ENCODE measurements around the gene ERLIN1. TPM values are rescaled to one million over a fixed set of nuclear protein-coding genes. Genes with fewer than 3 reads are reported as not detected.

ERLIN1 gene
- polyA plus RNA-seq, 1 donor (not counting 4 experiments of a cell fraction or from before 2014, with no cell fraction given) = 45.6 TPM

GRCh38 chr10:100151723-100152300, 34.0 kb downstream of the ERLIN1 start:
- dilution Hi-C loops (cut with MboI; ENCODE audit: extremely low pct_ligation_motif_present, low sequenced_read_pairs) = no loop called here
- Histone ChIP-seq H3K27me3 (ENCODE audit: control insufficient read depth, extremely low read depth, insufficient read depth, low read length) (no peaks in the 10 kb centered on the region), H3K4me1 (ENCODE audit: control insufficient read depth, extremely low read depth, insufficient read depth, low read length) (peaks cover 37% of the 10 kb centered on the region), H4K20me1 (ENCODE audit: control insufficient read depth, extremely low read depth, insufficient read depth, low read length) (no peaks in the 10 kb centered on the region), H3K9me1 (ENCODE audit: control insufficient read depth, extremely low read depth, insufficient read depth, low read length) (no peaks in the 10 kb centered on the region), H3K4me2 (ENCODE audit: control insufficient read depth, extremely low read depth, insufficient read depth, low read depth, low read length) (no peak overlapping the region), H3K36me3 (ENCODE audit: control insufficient read depth in 2 of 2, extremely low read depth in 1 of 2, insufficient read depth in 2 of 2, low read length in 2 of 2) (peaks cover 8 to 43% of the 10 kb centered on the region in 2 experiments), H3K4me3 (ENCODE audit: control insufficient read depth in 2 of 3, extremely low read depth in 1 of 3, insufficient read depth in 2 of 3, low read depth in 1 of 3, low read length in 3 of 3) (no peak overlapping the region), H3K9me3 (ENCODE audit: control insufficient read depth, low read depth, low read length) (no peaks in the 10 kb centered on the region), H3K9ac (ENCODE audit: control insufficient read depth, extremely low read depth, insufficient read depth, low read length) (no peak overlapping the region), H3K79me2 (ENCODE audit: control insufficient read depth, insufficient read depth, low read length) (no peaks in the 10 kb centered on the region), H3K27ac (ENCODE audit: control insufficient read depth, insufficient read depth, low read length) (no peak overlapping the region), H2AFZ (ENCODE audit: control insufficient read depth, low read length) (no peak overlapping the region)
- TF ChIP-seq EZH2 (IDR thresholded peaks at IDR 0.05; ENCODE audit: low read length) = no peak
- TF ChIP-seq CTCF (optimal IDR thresholded peaks at IDR 0.05 in 1 of 3, IDR thresholded peaks at IDR 0.05 in 1 of 3, conservative IDR thresholded peaks at IDR 0.05 in 1 of 3; ENCODE audit: extremely low read depth in 1 of 3, insufficient read depth in 2 of 3, low read length in 3 of 3) = no peak
- no peak for DNase-seq (ENCODE audit: low read depth, low spot score)
- no peak for FAIRE-seq

GRCh38 chr10:100148353-100149211, 37.2 kb downstream of the ERLIN1 start:
- Histone ChIP-seq H3K9me3 (ENCODE audit: control insufficient read depth, low read depth, low read length) (no peaks in the 10 kb centered on the region), H3K36me3 (ENCODE audit: control insufficient read depth in 2 of 2, extremely low read depth in 1 of 2, insufficient read depth in 2 of 2, low read length in 2 of 2) (peaks cover 7 to 31% of the 10 kb centered on the region in 2 experiments), H3K4me2 (ENCODE audit: control insufficient read depth, extremely low read depth, insufficient read depth, low read depth, low read length) (peak overlapping the region; percentile 37), H3K4me1 (ENCODE audit: control insufficient read depth, extremely low read depth, insufficient read depth, low read length) (peaks cover 37% of the 10 kb centered on the region), H3K27me3 (ENCODE audit: control insufficient read depth, extremely low read depth, insufficient read depth, low read length) (no peaks in the 10 kb centered on the region), H3K4me3 (ENCODE audit: control insufficient read depth in 2 of 3, extremely low read depth in 1 of 3, insufficient read depth in 2 of 3, low read depth in 1 of 3, low read length in 3 of 3) (no peak overlapping the region), H4K20me1 (ENCODE audit: control insufficient read depth, extremely low read depth, insufficient read depth, low read length) (no peaks in the 10 kb centered on the region), H3K79me2 (ENCODE audit: control insufficient read depth, insufficient read depth, low read length) (no peaks in the 10 kb centered on the region), H3K9me1 (ENCODE audit: control insufficient read depth, extremely low read depth, insufficient read depth, low read length) (no peaks in the 10 kb centered on the region), H3K27ac (ENCODE audit: control insufficient read depth, insufficient read depth, low read length) (peak overlapping the region; percentile 93), H3K9ac (ENCODE audit: control insufficient read depth, extremely low read depth, insufficient read depth, low read length) (peak overlapping the region; percentile 68), H2AFZ (ENCODE audit: control insufficient read depth, low read length) (no peak overlapping the region)
- FAIRE-seq (peak; percentile 99), DNase-seq (ENCODE audit: low read depth, low spot score) (peak; percentile 83)
- dilution Hi-C loops (cut with MboI; ENCODE audit: extremely low pct_ligation_motif_present, low sequenced_read_pairs) = no loop called here
- TF ChIP-seq EZH2 (IDR thresholded peaks at IDR 0.05; ENCODE audit: low read length) (no peak), CTCF (optimal IDR thresholded peaks at IDR 0.05 in 1 of 3, IDR thresholded peaks at IDR 0.05 in 1 of 3, conservative IDR thresholded peaks at IDR 0.05 in 1 of 3; ENCODE audit: extremely low read depth in 1 of 3, insufficient read depth in 2 of 3, low read length in 3 of 3) (no peak)

Data from keratinocyte (primary cell).